ENCODE results near the gene LCN12.

LCN12 gene

GRCh38 chr9:136958898-136959850 is 7.1 kb downstream of the LCN12 start:
- no peak for DNase-seq

DNA sequence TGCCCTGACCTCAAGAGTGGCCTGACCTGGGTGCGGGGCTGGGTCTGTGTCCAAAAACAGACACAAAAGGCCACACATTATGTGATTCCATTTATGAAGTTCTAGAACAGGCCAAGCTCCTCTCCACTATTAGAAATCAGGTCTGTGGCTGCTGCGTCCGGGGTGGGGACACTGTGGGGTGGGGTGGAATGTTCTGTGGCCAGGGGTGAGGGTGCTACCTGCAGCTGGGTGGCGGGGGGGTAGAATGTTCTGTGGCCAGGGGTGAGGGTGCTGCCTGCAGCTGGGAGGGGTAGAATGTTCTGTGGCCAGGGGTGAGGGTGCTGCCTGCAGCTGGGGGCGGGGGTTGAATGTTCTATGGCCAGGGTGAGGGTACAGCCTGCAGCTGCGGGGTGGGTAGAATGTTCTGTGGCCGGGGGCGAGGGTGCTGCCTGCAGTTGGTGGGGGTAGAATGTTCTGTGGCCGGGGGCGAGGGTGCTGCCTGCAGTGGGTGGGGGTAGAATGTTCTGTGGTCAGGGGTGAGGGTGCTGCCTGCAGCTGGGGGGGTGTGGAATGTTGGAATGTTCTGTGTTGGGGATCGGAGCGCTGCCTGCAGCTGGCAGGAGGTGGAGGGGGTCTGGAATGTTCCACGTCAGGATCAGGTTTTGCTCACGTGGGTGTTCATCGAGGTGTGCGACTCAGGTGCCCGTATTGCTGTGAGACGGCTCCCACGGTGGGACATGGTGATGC is 8.3 kb downstream of the LCN12 start:
- no peak for DNase-seq

GRCh38 chr9:136960938-136961275 is 8.8 kb downstream of the LCN12 start:
- DNase-seq: no peak

GRCh38 chr9:136961279-136962065 is 9.4 kb downstream of the LCN12 start:
- no peak for DNase-seq

GRCh38 chr9:136962163-136962562 is 10.1 kb downstream of the LCN12 start:
- DNase-seq: no peak

DNA sequence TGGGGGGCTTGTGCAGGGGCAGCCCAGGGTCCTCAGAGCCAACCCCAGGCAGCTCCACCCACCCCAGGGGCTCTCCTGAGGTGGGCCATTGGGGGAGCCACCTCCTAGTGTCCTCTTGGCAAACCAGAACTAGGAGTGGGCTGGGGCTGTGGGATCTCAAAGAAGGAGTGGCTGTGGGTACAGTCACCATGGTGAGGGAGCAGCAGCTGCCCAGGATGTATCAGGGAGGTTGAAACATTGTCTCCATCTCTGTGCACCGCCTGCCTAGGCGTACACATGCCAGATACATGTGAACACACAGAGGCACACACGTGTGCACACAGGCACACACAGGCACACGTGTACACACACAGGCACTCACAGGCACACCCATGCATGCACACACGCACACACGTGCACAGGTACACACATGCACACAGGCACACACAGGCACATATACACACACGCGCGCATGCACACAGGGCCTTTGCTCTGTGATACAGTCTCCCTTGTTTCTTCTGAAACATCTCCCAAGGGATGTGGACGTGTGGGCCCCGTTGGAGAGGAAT is 10.7 kb downstream of the LCN12 start:
- DNase-seq: no peak

DNA sequence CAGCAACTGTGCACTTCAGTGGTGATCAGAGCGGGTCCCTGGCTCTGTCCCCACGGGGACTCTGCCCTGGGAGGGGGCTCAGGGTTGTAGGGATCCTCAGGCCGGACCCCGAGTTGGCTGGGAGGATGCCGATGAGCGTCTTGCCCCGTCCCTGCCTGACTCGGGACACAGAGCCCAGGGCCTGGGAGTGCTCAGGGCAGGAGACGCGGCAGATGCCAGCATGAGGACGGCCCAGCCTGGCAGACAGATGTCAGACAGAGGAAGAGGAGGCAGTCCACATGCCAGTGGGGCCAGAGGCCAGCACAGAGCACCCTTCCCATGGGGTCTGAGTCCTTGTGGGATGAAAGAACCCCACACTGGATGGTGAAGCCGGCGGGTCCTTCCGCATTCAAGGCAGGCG is 11.3 kb downstream of the LCN12 start:
- no peak for DNase-seq

GRCh38 chr9:136963751-136964150 is 11.7 kb downstream of the LCN12 start:
- no peak for DNase-seq

GRCh38 chr9:136964171-136964689 is 12.2 kb downstream of the LCN12 start:
- no peak for DNase-seq

- DNase-seq: no peak
Observed at GRCh38 chr9:136964833-136965422, 12.9 kb downstream of the LCN12 start.

DNA sequence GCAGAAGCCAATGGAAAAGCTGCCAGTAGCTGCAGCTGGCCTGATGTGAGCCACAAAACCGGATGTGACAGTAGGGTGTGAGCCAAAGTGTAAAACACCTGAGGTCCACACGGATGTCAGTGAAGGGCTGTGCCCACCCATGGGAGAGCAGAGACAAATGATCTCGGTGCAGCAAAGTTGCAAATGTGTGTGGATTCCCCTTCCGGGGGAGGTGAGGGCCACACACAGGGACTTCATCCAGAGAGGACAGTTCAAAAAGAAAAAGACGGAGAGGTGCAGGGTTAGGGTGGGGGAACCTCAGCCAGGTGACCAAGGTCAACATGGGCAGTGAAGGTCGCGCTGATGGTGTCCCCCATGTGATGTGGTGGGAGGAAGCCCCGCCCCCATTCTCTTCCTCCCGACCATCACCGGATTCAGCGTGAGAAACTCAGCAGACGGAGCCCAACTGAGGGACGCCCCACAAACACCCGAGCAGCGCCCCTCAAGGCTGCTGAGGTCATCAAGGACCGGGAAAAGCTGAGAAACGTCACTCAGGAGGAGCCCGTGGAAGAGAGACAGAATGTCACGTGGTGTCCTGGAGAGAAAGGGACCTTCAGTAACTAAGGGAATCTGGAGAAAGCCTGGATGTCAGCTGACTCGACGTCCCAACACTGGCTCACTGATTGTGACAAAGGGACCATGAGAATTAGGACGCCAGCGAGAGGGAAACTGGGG is 13.9 kb downstream of the LCN12 start:
- DNase-seq: no peak

GRCh38 chr9:136968333-136969127 is 16.5 kb downstream of the LCN12 start:
- no peak for DNase-seq

DNA sequence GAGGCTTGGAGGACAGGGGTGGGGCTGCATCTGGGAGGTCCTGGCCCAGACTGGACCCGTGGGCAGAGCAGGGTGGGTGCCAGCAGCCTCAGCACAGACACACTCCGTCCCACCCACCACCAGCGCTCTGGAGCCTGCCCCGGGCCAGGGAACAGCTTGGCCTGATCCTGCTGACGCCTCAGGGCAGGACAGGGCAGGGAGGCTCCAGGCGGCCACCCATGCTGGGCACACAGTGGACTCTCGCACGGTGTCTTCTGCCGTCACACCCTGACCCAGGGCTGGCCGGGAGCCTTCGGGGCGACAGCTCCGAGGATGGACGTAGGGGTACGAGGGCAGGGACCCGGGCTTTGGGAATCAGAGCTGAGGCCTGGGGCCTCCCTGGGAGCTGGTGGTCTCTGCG is 17.1 kb downstream of the LCN12 start:
- no peak for DNase-seq

DNA sequence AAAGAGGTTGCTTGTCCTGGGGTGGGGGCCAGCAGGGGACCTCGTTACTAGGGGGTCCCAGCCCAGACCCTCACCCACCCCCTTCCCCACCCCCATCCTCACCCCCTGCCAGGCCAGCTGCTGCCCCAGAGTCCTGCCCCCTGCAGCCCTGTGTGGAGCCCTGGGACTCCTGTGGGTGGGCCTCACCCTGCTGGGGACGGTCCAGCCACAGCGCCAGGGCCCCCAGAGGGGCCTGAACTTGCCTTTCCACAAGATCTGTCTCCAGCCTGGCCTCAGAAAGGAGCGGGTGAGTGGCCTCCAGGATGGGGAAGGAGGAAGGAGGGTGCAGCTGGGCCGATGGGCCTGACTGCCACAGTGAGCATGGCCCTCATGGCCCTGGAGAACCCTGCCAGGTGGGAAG is 17.7 kb downstream of the LCN12 start:
- no peak for DNase-seq

DNA sequence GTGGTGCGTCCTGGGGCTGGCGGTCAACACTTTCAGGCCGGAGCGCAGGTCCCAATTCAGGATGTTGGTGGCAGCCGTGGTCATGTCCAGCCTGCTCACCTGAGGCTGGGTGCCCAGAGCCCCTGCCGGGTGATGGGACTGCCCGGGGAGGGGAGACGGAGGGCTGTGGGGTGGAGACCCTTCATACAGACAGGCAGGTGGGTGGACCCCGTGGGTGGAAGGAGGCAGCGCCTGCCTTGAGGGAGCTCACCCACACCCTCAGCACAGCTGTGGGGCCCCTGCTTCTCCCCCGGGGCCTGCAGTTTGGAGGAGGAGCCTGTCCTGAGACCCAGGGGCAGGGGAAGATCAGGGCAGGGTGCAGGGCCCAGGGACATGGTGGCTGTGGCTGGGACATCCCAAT is 18.3 kb downstream of the LCN12 start:
- no peak for DNase-seq

DNA sequence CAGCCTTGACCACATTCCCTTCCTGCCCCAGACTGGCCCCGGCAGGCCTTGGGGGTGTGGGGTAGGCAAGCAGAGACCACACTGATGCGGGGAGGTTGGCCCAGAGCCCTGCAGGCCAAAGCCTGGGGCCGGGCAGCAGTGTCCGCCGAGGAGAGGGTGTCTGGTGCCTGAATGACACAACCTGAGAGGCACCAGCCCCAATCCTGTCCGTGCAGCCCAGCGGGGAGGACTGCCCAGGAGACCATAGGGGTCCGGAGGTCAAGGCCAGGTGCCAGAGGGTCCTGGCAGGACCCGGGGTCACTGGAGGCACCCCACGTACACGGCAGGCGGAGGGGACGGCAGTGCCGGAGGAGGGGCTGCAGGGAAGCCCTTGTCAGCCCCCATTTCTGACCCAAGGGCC is 19.7 kb downstream of the LCN12 start:
- DNase-seq: no peak

DNA sequence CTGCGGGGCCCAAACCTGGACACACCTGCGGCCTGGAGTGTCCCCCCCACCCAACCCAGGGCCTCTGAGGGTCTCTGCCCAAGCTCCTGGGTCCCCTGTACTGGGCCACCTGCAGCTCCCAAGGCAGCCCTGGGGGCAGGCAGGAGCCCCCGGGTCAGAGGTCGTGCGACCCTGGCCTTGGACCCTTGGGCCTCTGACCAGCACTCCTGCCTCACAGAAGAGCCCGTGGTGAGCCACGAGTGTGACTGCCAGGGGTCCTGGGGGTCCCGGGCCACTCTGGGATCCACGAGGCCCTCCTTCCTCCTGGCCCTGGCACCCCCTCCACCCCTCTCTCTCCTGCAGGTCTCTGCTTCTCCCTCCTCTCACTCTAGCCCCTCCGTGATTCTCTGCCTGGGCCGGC is 20.3 kb downstream of the LCN12 start:
- DNase-seq: no peak

DNA sequence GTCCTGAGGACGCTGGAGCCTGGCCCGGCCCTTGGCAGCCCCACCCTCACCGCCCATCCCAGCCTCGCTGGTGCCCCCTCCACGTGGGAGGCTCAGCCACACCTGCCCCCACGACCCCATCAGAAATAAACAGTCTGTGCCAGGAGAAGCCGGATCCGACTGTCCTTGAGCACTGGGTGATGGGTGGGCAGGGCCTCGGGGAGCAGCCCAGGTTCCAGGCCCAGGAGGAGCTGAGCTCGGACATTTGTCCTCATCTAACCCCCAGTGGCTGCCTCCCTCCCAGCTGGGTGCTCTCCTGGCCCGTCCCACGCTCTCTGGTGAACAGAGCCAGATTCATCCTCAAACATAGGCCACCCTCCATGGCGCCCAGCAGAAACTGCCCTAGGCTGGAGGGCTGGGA is 20.7 kb downstream of the LCN12 start:
- DNase-seq: no peak

- DNase-seq: no peak
Observed at GRCh38 chr9:136973618-136974617, 21.8 kb downstream of the LCN12 start.
